Activated CD8-positive, alpha-beta memory T cell treated with anti-CD3 and anti-CD28 coated beads for 24 hours (primary cell): Measurements from ENCODE around the gene TOMM20.
A peak's percentile ranks its signal among the peaks of the same experiment; 100 is the strongest.
"Not testable (repeated sequence)": the region's sequence is repeated elsewhere in the genome, so short reads cannot be mapped to it uniquely, and the experiment has no call there.

ENCODE experiments used
- DNase-seq: peaks from one replicate; pipeline ENCODE4 v3.0.0-alpha.2; 2020

Gene TOMM20

GRCh38 chr1:235078480-235079381 is 49.9 kb downstream of the TOMM20 start:
- DNase-seq = no peak

- peak; percentile 68 for DNase-seq
These were observed 50.8 kb downstream of the TOMM20 start for GRCh38 chr1:235077571-235078479.

DNA sequence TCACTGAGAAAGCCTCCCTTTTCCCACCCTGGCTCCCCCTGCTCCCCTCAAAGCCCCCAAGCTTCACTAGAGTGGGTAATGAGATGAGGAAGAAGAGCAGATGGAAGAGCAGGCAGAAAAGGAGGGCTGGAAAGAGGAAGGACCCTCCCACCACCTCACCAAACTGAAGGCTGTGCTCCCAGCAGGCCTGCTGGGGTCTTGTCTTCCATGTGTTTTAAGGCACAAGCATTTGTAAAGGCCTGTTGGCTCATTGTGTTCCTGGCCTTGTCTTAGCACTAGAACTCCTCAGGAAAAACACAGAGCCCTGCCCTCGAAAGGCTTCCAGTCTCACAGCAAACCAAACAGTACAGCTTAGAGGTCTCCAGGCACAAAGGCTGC is 51.5 kb downstream of the TOMM20 start:
- DNase-seq = no peak

DNA sequence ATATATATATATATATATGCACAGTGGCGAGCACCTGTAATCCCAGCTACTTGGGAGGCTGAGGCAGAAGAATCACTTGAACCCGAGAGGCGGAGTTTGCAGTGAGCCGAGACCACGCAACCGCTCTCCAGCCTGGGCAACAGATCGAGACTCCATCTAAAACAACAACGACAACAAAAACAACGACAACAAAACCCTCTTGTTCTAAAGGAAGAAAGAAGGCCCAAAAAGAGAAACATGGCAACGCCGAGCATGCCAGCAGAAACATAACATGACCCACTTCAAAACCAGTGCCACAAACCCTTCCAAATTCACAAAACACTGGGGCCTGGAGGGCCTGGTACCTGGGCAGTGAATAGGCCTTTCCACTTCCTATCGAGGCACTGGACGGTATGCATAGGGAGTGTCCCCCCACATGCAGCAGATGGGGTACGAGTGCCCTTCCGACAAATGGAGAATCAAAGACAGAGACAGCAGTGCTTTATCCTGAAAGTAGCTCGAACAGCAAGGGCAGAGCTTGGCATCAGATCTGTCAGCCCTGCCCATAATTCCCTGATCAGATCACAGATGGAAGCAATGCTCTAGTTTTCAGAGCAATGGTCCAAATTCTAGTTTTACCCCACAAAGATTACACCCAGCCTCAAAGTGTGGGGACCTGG is 52.0 kb downstream of the TOMM20 start:
- no peak for DNase-seq

- DNase-seq = peak; percentile 67
These were observed 52.8 kb downstream of the TOMM20 start for GRCh38 chr1:235075777-235076308.

DNA sequence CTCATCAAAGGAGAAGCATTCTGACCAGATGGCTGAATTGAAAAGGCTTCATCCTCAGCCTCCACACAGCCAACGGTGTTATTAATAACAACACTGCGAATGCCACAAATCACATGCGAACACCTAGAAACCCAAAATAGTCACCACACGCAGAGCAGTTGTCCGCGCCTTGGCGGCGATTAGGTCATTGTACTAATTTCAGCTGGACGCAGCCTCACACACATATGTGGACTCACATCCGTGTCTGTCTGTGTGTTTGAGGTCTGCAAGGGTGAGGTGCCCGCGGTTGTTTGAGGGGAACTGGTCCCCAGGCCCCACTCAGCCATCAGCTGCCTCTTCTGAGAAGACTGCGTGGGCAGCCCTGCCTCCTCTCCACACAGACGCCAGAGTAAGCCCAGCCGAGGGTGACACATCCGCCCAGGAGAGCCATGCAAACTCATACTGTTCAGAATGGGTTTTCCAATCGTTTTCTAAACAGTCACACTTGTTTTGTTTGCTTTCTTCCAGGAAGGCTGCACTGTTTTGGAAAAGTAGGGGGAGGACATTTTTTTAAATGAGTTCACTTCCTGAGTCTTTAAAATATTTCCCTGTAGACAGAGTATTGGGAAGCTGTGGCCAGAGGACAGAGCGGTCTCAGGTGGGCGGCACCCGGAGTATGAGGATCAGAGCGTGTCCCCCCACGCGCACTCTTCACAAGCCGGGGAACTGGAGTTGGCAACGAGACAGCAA is 53.4 kb downstream of the TOMM20 start:
- peak; percentile 85 for DNase-seq

- peak; percentile 82 for DNase-seq
These were observed 54.1 kb downstream of the TOMM20 start for GRCh38 chr1:235074523-235075047.

DNA sequence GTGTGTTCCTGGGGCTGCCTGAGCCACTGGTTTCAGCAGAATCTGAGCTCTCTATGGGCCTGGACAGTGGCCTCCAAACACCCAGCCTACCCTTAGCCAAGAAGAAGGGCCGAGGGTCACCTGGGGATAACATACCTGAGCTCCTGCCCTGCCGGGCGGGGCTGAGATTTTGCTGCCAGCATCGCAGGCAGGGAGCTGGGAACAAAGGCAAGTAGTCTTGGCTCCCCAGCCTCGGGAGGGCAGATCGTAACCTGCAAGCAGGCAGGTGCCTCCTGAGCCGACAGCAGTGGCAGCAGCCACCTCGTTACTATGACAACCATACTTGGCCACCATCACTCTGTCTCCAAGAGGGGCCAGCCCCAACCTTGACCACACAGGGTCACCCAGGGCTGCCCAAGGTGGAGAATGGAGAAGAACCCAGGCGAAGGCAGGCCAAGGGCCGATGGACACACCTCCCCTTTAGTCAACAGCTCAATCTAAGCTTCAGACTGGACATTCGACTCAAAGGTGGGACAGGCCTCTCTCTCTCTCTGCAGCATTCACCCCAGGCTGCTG is 54.6 kb downstream of the TOMM20 start:
- no peak for DNase-seq

DNA sequence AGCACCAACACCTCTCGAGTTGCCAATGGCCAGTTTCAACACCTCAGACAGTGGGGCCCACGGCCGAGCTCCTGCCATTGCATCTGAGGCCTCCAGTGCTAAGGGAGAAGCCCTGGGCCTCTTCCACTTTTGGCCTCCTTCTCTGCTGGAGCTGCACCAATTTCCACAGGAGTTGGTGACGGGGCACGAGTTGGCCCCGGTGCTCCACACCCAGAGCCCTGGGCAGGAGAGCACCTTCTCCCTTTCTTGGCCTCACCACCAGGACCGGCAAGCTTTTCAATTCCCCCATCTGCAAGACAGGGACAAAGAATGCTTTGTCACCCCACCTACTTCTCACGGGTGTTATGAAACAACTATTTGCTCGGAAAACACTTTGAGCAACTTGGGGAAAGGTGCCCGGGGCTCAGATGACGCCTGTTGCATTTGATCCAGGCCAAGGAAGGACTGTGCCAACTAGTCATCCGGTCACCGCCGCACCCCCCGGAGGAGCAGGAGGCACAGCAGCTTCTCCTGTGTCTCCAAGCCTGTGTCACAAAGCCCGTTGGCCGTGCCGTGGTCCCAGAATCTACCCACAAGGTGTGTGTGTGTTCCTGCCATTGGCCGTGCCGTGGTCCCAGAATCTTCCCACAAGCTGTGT is 55.2 kb downstream of the TOMM20 start:
- no peak for DNase-seq

GRCh38 chr1:235072577-235072976 is 56.1 kb downstream of the TOMM20 start:
- not testable (repeated sequence) for DNase-seq

DNA sequence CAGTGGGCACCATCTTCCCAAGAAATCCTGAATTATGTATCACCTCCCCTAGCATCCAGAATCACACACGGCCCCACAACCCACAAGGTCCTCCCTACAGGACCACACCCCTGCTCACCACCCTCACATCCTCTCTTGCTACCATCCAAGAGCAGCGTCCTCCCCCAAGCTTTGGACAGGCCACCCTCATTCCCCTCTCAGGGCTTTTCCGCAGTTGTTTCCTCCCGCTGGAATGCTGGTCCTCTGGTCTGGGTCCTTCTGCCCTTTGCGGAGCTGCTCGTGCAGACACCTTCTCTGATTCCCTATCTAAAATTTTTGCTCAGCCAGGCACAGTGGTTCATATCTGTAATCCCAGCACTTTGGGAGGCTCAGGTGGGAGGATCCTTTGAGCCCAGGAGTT is 56.5 kb downstream of the TOMM20 start:
- DNase-seq = no peak

DNA sequence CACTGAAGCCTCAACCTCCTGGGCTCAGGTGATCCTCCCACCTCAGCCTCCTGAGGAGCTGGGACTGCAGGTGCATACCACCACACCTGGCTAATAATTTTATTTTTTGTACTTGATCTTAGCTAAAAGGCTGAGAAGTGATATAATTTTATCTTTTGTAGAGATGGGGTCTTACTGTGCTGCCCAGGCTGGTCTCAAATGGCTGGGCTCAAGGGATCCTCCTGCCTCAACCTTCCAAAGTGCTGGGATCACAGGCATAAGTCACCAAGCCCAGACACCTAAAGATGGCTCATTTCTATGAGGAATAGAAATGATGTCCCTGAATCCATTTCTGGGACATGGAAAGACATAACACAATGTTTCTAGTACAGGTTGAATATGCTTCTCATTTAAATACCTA is 57.8 kb downstream of the TOMM20 start:
- DNase-seq = no peak

GRCh38 chr1:235069577-235070563 is 58.8 kb downstream of the TOMM20 start:
- no peak for DNase-seq

GRCh38 chr1:235069176-235069575 is 59.5 kb downstream of the TOMM20 start:
- no peak for DNase-seq

GRCh38 chr1:235068158-235069121 is 60.2 kb downstream of the TOMM20 start:
- no peak for DNase-seq

DNA sequence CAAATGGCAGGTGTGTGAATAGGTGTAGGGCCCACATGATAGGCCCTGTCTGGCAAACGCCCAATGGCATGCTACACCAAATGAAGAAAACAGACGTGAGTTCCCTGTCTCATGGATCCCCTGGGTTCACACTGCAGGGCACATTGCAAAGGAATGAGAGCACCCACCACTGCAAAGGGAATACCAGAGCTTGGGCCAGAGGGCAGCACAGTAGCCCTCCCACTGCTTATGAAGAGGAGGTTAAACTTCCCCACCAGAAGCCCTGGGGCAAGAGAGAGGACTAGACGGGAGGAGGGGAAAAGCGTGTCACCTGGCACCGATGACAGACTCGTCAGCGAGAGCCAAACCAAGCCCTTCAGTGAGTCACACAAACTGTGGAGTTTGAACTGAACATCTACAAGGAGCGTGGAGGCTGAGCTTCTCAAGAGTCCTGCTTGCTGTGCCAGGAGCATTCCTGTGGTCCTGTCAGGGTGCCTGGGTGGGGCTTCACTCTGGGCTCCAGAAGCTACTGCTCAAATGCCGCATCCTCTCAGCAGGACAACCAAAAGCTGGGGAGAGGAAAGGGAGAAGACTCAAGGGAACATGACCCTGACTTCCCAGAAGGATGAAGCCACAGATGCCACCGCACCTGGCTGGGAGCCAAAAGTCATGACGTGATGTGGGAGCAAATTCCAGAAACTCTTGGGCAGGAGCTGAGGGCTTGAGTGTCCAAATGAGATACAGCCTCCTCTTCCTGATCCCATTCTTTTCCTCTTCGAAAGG is 61.1 kb downstream of the TOMM20 start:
- DNase-seq = no peak

- DNase-seq = no peak
These were observed 65.4 kb downstream of the TOMM20 start for GRCh38 chr1:235063068-235063765.
